ENCODE measurements around the gene ZNF695. TPM values are rescaled to one million over a fixed set of nuclear protein-coding genes. Genes with fewer than 3 reads are reported as not detected.

ZNF695 gene
- total and polyA plus RNA-seq, 2 of the 13 experiments (the other 11 are each of a cell fraction or from before 2014, with no cell fraction given), result 2.9 to 11.6 TPM

DNA sequence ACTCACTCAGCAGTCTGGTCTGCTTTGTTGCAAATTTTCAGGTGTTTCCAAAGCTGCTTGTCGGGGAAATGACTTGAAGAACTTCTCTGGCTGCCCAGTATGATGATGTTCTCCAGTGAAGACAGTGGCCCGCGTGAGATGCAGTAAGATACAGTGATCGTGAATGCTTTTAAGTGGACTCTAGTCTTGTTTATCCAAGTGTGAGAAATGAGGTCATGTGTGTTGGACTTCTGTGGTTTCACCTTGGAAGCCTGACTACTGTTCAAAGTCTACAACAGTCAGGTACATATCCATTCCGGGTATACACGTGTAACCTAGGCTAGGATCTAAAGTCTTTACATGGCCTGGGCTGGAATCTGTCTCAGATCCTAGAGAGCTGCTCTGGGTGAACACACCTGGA is 29.1 kb downstream of the ZNF695 start (continued):
- TF ChIP-seq, protein P1, sequence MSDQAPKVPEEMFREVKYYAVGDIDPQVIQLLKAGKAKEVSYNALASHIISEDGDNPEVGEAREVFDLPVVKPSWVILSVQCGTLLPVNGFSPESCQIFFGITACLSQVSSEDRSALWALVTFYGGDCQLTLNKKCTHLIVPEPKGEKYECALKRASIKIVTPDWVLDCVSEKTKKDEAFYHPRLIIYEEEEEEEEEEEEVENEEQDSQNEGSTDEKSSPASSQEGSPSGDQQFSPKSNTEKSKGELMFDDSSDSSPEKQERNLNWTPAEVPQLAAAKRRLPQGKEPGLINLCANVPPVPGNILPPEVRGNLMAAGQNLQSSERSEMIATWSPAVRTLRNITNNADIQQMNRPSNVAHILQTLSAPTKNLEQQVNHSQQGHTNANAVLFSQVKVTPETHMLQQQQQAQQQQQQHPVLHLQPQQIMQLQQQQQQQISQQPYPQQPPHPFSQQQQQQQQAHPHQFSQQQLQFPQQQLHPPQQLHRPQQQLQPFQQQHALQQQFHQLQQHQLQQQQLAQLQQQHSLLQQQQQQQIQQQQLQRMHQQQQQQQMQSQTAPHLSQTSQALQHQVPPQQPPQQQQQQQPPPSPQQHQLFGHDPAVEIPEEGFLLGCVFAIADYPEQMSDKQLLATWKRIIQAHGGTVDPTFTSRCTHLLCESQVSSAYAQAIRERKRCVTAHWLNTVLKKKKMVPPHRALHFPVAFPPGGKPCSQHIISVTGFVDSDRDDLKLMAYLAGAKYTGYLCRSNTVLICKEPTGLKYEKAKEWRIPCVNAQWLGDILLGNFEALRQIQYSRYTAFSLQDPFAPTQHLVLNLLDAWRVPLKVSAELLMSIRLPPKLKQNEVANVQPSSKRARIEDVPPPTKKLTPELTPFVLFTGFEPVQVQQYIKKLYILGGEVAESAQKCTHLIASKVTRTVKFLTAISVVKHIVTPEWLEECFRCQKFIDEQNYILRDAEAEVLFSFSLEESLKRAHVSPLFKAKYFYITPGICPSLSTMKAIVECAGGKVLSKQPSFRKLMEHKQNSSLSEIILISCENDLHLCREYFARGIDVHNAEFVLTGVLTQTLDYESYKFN (CRISPR knock-in tag; conservative IDR thresholded peaks at IDR 0.05), result peak; percentile 23; the same call in 1 of the 2 replicates
- TF ChIP-seq ZNF124 (CRISPR knock-in tag; IDR thresholded peaks at IDR 0.05), result no peak
- TF ChIP-seq RAD51 (IDR thresholded peaks at IDR 0.05; ENCODE audit: borderline replicate concordance), result no peak
- TF ChIP-seq RFXANK (CRISPR knock-in tag; IDR thresholded peaks at IDR 0.05), result no peak
- TF ChIP-seq KLF9 (CRISPR knock-in tag; IDR thresholded peaks at IDR 0.05; ENCODE audit: low read depth), result no peak

DNA sequence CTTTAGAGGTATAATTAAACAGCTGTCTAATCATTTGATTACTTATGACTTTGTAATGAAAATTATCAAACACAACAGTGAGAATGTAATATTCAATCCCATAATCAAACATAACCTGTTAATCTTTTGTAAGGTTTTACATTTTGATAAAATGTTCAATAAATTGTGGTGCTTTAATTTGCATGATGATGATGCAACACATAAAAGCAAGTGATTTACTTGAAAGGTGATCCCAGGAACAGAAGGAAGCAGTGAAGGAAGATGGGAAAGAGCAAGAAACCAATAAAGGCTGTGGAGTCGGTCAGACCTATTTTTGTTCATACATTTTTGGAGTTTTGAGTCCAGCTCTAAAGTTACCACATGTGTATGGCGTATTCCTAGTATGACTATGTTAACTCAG is 29.6 kb downstream of the ZNF695 start:
- no peak for TF ChIP-seq RFX5 (IDR thresholded peaks at IDR 0.05; ENCODE audit: low read depth, low read length)
- TF ChIP-seq, protein P2, sequence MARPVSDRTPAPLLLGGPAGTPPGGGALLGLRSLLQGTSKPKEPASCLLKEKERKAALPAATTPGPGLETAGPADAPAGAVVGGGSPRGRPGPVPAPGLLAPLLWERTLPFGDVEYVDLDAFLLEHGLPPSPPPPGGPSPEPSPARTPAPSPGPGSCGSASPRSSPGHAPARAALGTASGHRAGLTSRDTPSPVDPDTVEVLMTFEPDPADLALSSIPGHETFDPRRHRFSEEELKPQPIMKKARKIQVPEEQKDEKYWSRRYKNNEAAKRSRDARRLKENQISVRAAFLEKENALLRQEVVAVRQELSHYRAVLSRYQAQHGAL (CRISPR knock-in tag; IDR thresholded peaks at IDR 0.05; ENCODE audit: not compliant biosample characterization), result no peak
- TF ChIP-seq, protein P3, sequence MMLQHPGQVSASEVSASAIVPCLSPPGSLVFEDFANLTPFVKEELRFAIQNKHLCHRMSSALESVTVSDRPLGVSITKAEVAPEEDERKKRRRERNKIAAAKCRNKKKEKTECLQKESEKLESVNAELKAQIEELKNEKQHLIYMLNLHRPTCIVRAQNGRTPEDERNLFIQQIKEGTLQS (CRISPR knock-in tag; IDR thresholded peaks at IDR 0.05), result no peak
- TF ChIP-seq KDM5B (CRISPR knock-in tag; IDR thresholded peaks at IDR 0.05; ENCODE audit: borderline replicate concordance), result no peak
- no peak for TF ChIP-seq NR2F1 (CRISPR knock-in tag; IDR thresholded peaks at IDR 0.05)
- TF ChIP-seq JUND (CRISPR knock-in tag; IDR thresholded peaks at IDR 0.05), result no peak
- peak; percentile 34; the same call in 1 of the 2 replicates for TF ChIP-seq CEBPB (IDR thresholded peaks at IDR 0.05; ENCODE audit: borderline replicate concordance, low read depth, low read length)
- no peak for TF ChIP-seq PRPF4 (IDR thresholded peaks at IDR 0.05; ENCODE audit: low read depth, low read length, poor library complexity, severe bottlenecking)
- peak; percentile 32; the same call in 1 of the 2 replicates for TF ChIP-seq ATF7 (IDR thresholded peaks at IDR 0.05)
- TF ChIP-seq ATF7 (CRISPR knock-in tag; IDR thresholded peaks at IDR 0.05), result no peak
- TF ChIP-seq ZNF34 (CRISPR knock-in tag; IDR thresholded peaks at IDR 0.05; ENCODE audit: borderline replicate concordance), result no peak
- TF ChIP-seq FOXJ3 (CRISPR knock-in tag; IDR thresholded peaks at IDR 0.05; ENCODE audit: borderline replicate concordance), result no peak
- TF ChIP-seq ZNF354B (CRISPR knock-in tag; IDR thresholded peaks at IDR 0.05), result no peak
- no peak for TF ChIP-seq YEATS2 (CRISPR knock-in tag; IDR thresholded peaks at IDR 0.05; ENCODE audit: borderline replicate concordance)
- ATAC-seq (no peak), DNase-seq (ENCODE audit: low spot score) (no peak), FAIRE-seq (no peak)
- no peak overlapping the region for H3K4me3 ChIP-seq (replicated peaks in 1 of 3; ENCODE audit: insufficient read depth in 1 of 3, low read depth in 2 of 3, low read length in 3 of 3)
- in situ Hi-C loops (cut with HindIII; ENCODE audit: extremely low pct_ligation_motif_present, low pct_unique_long_range_greater_than_20kb), result no loop called here
- WGBS (ENCODE audit: low lambda C conversion rate), result 96% methylated on average over 2 of the region's 2 CpGs
- no peaks in the 10 kb centered on the region for H3K79me2 ChIP-seq (ENCODE audit: insufficient read depth, low read length)
- no peaks in the 10 kb centered on the region for H4K20me1 ChIP-seq (ENCODE audit: insufficient read depth, low read length)
- peaks cover 0 to 16% of the 10 kb centered on the region in 2 experiments; a peak in 4 of 5 replicates for H3K36me3 ChIP-seq (replicated peaks in 1 of 2; ENCODE audit: control insufficient read depth in 1 of 2, insufficient read depth in 2 of 2, low read length in 2 of 2)
- H3K4me1 ChIP-seq (ENCODE audit: insufficient read depth, low read length), result peaks cover 10% of the 10 kb centered on the region
- ChIA-PET CTCF (ENCODE audit: low intra/inter-chr PET ratio, low total read pairs) (no interaction called here), POLR2A (no interaction called here)
- H3K4me2 ChIP-seq (ENCODE audit: low read depth, low read length), result no peak overlapping the region
- H3K27ac ChIP-seq (ENCODE audit: extremely low read length, insufficient read depth, low read length), result no peak overlapping the region
- H3K27me3 ChIP-seq (ENCODE audit: control insufficient read depth in 1 of 2, insufficient read depth in 2 of 2, low read length in 2 of 2), result no peaks in the 10 kb centered on the region
- H2AFZ ChIP-seq (ENCODE audit: low read length), result no peak overlapping the region
- peaks cover 54% of the 10 kb centered on the region for H3K9me3 ChIP-seq (ENCODE audit: low read length)
- intact Hi-C loops (cut with micrococcal nuclease; ENCODE audit: unreplicated experiment), result no loop called here
- no peak overlapping the region for H3K9ac ChIP-seq (ENCODE audit: insufficient read depth, low read depth, low read length)
- no TSS peak for BruUV-seq (replicated peaks)

Measured in HepG2 (cell line).